Natural killer cell (primary cell): ENCODE data around the gene BTBD9. TPM values are rescaled to one million over a fixed set of nuclear protein-coding genes. Genes with fewer than 3 reads are reported as not detected.

Source experiments
- ATAC-seq, 3 donors: fragments of 150-1000 bp in 2 of 3; fragments of 200-7000 bp in 1 of 3; cut with Tn5 transposase; 1 replicate in 1 of 3; 2 replicates in 2 of 3; pipeline ENCODE4 v1.10.0; 2021; ENCODE audit warnings: mild to moderate bottlenecking in 2 of 3, moderate library complexity in 2 of 3
- DNase-seq, 2 donors: peaks; one replicate each; pipeline versions ENCODE4 v3.0.0 to v3.0.0-alpha.2; 2013 to 2021; ENCODE audit warnings: mixed read lengths in 1 of 2
- H3K27ac ChIP-seq: one replicate; pipeline ENCODE4 v1.5.1; 2013; ENCODE audit warnings: mild to moderate bottlenecking, low read length
- H3K27me3 ChIP-seq: one replicate; pipeline ENCODE4 v1.6.1; 2013; ENCODE audit warnings: low read length; ENCODE audit not compliant: control insufficient read depth, insufficient read depth
- H3K36me3 ChIP-seq: one replicate; pipeline ENCODE4 v1.6.1; 2013; ENCODE audit warnings: low read length; ENCODE audit not compliant: control insufficient read depth, insufficient read depth
- H3K4me1 ChIP-seq: one replicate; pipeline ENCODE4 v1.6.1; 2013; ENCODE audit warnings: low read length; ENCODE audit not compliant: control insufficient read depth, insufficient read depth
- H3K4me3 ChIP-seq: one replicate; pipeline ENCODE4 v1.5.1; 2013; ENCODE audit warnings: low read length
- H3K9me3 ChIP-seq: one replicate; pipeline ENCODE4 v1.6.1; 2013; ENCODE audit warnings: low read length; ENCODE audit not compliant: control insufficient read depth, insufficient read depth
- H3K27ac Mint-ChIP-seq, 2 donors: one replicate each; pipeline ENCODE4 v1.8.0; 2022; ENCODE audit warnings: mild to moderate bottlenecking in 2 of 2, mixed read lengths in 2 of 2, moderate library complexity in 1 of 2
- H3K27me3 Mint-ChIP-seq, 2 donors: one replicate each; pipeline ENCODE4 v1.8.0; 2022; ENCODE audit warnings: low read depth in 2 of 2, mixed read lengths in 2 of 2
- H3K36me3 Mint-ChIP-seq: one replicate; pipeline ENCODE4 v1.8.0; 2022; ENCODE audit warnings: mixed read lengths
- H3K4me1 Mint-ChIP-seq, 2 donors: one replicate each; pipeline ENCODE4 v1.8.0; 2022; ENCODE audit warnings: mixed read lengths in 2 of 2
- H3K4me3 Mint-ChIP-seq: one replicate; pipeline ENCODE4 v1.8.0; 2022; ENCODE audit warnings: mild to moderate bottlenecking, moderate library complexity, mixed read lengths
- H3K9me3 Mint-ChIP-seq, 2 donors: one replicate each; pipeline ENCODE4 v1.8.0; 2022; ENCODE audit warnings: mixed read lengths in 2 of 2
- CTCF ChIP-seq: fragments of 200-600 bp; IDR thresholded peaks from one replicate; pipeline ENCODE4 v1.8.0; 2022; ENCODE audit warnings: antibody characterized with exemption
- WGBS: methylation state at CpG from one replicate; pipeline ENCODE4 v1.1.7; 2013; ENCODE audit warnings: missing lambda C conversion rate; ENCODE audit not compliant: insufficient coverage; 5-methylcytosine and 5-hydroxymethylcytosine counted together
- intact Hi-C: fragments of 100-400 bp; cut with micrococcal nuclease; formaldehyde crosslinking; loops from one replicate; pipeline ENCODE4 v1.14.2; 2022
- total RNA-seq, 4 donors: library from RNA; stranded (reverse); fragments of 120-200 nt in 1 of 4; gene quantifications; one replicate each; pipeline versions ENCODE4 v1.2.3 to v1.2.4, GENCODE V29; 2013 to 2022

BTBD9 gene
- total RNA-seq, 3 donors from 2014 or later (not counting 1 experiment from before 2014, with no cell fraction given) = 51.6 to 70.3 (median 54.3) TPM

GRCh38 chr6:38192011-38192410, 447.7 kb downstream of the BTBD9 start:
- TF ChIP-seq CTCF = no peak
- Histone ChIP-seq H3K36me3 (no peaks in the 10 kb centered on the region), H3K9me3 (no peaks in the 10 kb centered on the region), H3K27me3 (no peaks in the 10 kb centered on the region), H3K4me3 (no peak overlapping the region), H3K27ac (no peak overlapping the region), H3K4me1 (no peaks in the 10 kb centered on the region)
- WGBS = 87% methylated on average over 9 of the region's 9 CpGs
- H3K36me3 Mint-ChIP-seq = no peaks in the 10 kb centered on the region
- no peak for ATAC-seq
- peaks cover 5 to 15% of the 10 kb centered on the region in 2 donors for H3K4me1 Mint-ChIP-seq
- H3K27me3 Mint-ChIP-seq = no peaks in the 10 kb centered on the region
- DNase-seq = no peak
- no peak overlapping the region for H3K27ac Mint-ChIP-seq
- intact Hi-C loops = no loop called here
- H3K4me3 Mint-ChIP-seq = no peak overlapping the region
- H3K9me3 Mint-ChIP-seq = no peaks in the 10 kb centered on the region

GRCh38 chr6:38191418-38191817, 448.3 kb downstream of the BTBD9 start:
- no peaks in the 10 kb centered on the region for H3K4me1 ChIP-seq
- WGBS = 88% methylated on average over 9 of the region's 9 CpGs
- no peak overlapping the region for H3K4me3 Mint-ChIP-seq

GRCh38 chr6:38188677-38189335, 450.9 kb downstream of the BTBD9 start:
- intact Hi-C loops = no loop called here
- WGBS = 97% methylated on average over 14 of the region's 14 CpGs
- H3K4me1 Mint-ChIP-seq = peaks cover 0 to 7% of the 10 kb centered on the region in 2 donors
- DNase-seq (no peak), ATAC-seq (no peak)
- no peak overlapping the region for H3K4me3 Mint-ChIP-seq
- no peaks in the 10 kb centered on the region for H3K36me3 ChIP-seq
- no peaks in the 10 kb centered on the region for H3K9me3 Mint-ChIP-seq
- H3K27ac Mint-ChIP-seq = no peak overlapping the region
- H3K4me3 ChIP-seq = no peak overlapping the region
- no peaks in the 10 kb centered on the region for H3K36me3 Mint-ChIP-seq
- no peaks in the 10 kb centered on the region for H3K9me3 ChIP-seq
- no peak overlapping the region for H3K27ac ChIP-seq
- no peaks in the 10 kb centered on the region for H3K4me1 ChIP-seq
- no peaks in the 10 kb centered on the region for H3K27me3 Mint-ChIP-seq
- no peak for TF ChIP-seq CTCF
- H3K27me3 ChIP-seq = no peaks in the 10 kb centered on the region

More at GRCh38 chr6:38191418-38191817, 448.3 kb downstream of the BTBD9 start:
- no peak overlapping the region for H3K27ac Mint-ChIP-seq
- no peaks in the 10 kb centered on the region for H3K9me3 Mint-ChIP-seq
- no peak overlapping the region for H3K27ac ChIP-seq
- DNase-seq (no peak), ATAC-seq (no peak)
- H3K4me1 Mint-ChIP-seq = peaks cover 5 to 17% of the 10 kb centered on the region in 2 donors
- no peaks in the 10 kb centered on the region for H3K27me3 Mint-ChIP-seq
- TF ChIP-seq CTCF = no peak
- no peaks in the 10 kb centered on the region for H3K36me3 ChIP-seq
- intact Hi-C loops = no loop called here
- no peaks in the 10 kb centered on the region for H3K36me3 Mint-ChIP-seq
- no peaks in the 10 kb centered on the region for H3K9me3 ChIP-seq
- H3K4me3 ChIP-seq = no peak overlapping the region
- no peaks in the 10 kb centered on the region for H3K27me3 ChIP-seq
